Osteocyte (in vitro differentiated cells): ENCODE data around the gene CNNM2. TPM values are rescaled to one million over a fixed set of nuclear protein-coding genes. Genes with fewer than 3 reads are reported as not detected.

Experiments
- DNase-seq: peaks from one replicate; pipeline ENCODE4 v3.0.0; 2021; ENCODE audit warnings: mixed read lengths; ENCODE audit not compliant: unreplicated experiment; ENCODE audit errors: extremely low spot score
- H3K27ac Mint-ChIP-seq: one replicate; pipeline ENCODE4 v1.8.0; 2021; ENCODE audit warnings: mild to moderate bottlenecking, mixed read lengths; ENCODE audit not compliant: unreplicated experiment
- H3K27me3 Mint-ChIP-seq: one replicate; pipeline ENCODE4 v1.8.0; 2021; ENCODE audit warnings: mixed read lengths; ENCODE audit not compliant: unreplicated experiment
- H3K36me3 Mint-ChIP-seq: one replicate; pipeline ENCODE4 v1.8.0; 2021; ENCODE audit warnings: mixed read lengths; ENCODE audit not compliant: unreplicated experiment
- H3K4me1 Mint-ChIP-seq: one replicate; pipeline ENCODE4 v1.8.0; 2021; ENCODE audit warnings: mixed read lengths; ENCODE audit not compliant: unreplicated experiment
- H3K4me3 Mint-ChIP-seq: one replicate; pipeline ENCODE4 v1.8.0; 2021; ENCODE audit warnings: mild to moderate bottlenecking, moderate library complexity, mixed read lengths; ENCODE audit not compliant: unreplicated experiment
- H3K9me3 Mint-ChIP-seq: one replicate; pipeline ENCODE4 v1.8.0; 2021; ENCODE audit warnings: mixed read lengths; ENCODE audit not compliant: unreplicated experiment
- total RNA-seq: library from RNA; stranded (reverse); gene quantifications from 2 replicates; pipeline ENCODE4 v1.2.1, GENCODE V29; 2021
- TF ChIP-seq, protein P1 (sequence below): fragments of 200-600 bp; sonication (generic); IDR thresholded peaks from 2 replicates; pipeline ENCODE4 v1.5.0; 2021; ENCODE audit warnings: antibody characterized with exemption, mild to moderate bottlenecking, moderate library complexity

The CNNM2 gene
- total RNA-seq, 1 donor from 2014 or later, result 11.7 TPM

- no peak overlapping the region for H3K4me3 Mint-ChIP-seq
- H3K27me3 Mint-ChIP-seq, result no peaks in the 10 kb centered on the region
- H3K9me3 Mint-ChIP-seq, result no peaks in the 10 kb centered on the region
- no peak overlapping the region for H3K27ac Mint-ChIP-seq
- H3K36me3 Mint-ChIP-seq, result peaks cover 37% of the 10 kb centered on the region
- no peak for DNase-seq
- TF ChIP-seq, protein P1, sequence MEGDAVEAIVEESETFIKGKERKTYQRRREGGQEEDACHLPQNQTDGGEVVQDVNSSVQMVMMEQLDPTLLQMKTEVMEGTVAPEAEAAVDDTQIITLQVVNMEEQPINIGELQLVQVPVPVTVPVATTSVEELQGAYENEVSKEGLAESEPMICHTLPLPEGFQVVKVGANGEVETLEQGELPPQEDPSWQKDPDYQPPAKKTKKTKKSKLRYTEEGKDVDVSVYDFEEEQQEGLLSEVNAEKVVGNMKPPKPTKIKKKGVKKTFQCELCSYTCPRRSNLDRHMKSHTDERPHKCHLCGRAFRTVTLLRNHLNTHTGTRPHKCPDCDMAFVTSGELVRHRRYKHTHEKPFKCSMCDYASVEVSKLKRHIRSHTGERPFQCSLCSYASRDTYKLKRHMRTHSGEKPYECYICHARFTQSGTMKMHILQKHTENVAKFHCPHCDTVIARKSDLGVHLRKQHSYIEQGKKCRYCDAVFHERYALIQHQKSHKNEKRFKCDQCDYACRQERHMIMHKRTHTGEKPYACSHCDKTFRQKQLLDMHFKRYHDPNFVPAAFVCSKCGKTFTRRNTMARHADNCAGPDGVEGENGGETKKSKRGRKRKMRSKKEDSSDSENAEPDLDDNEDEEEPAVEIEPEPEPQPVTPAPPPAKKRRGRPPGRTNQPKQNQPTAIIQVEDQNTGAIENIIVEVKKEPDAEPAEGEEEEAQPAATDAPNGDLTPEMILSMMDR, result no peak
- no peaks in the 10 kb centered on the region for H3K4me1 Mint-ChIP-seq
Observed at GRCh38 chr10:103104721-103105120, 186.6 kb downstream of the CNNM2 start.

DNA sequence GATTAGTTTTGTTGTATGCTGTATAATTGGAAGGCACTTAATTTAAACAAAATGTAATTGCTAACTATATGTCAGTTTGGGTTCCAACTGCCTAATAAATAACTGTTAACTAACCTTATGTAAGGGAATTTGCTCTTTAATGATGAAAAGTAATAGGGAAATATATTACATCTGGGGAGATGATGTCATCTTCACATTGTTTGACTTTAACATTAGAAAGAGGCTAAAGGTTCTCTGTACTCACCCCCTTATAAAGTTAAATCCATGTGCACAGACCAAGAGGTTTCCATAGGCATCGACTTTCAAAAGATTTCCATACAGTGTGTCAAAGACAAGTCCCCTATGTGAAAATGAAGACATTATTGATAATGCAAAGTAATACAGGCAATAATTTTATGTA lies 187.4 kb downstream of the CNNM2 start:
- H3K4me1 Mint-ChIP-seq, result peaks cover under 1% of the 10 kb centered on the region
- H3K27ac Mint-ChIP-seq, result no peak overlapping the region
- no peaks in the 10 kb centered on the region for H3K27me3 Mint-ChIP-seq
- H3K4me3 Mint-ChIP-seq, result no peak overlapping the region
- TF ChIP-seq, protein P1, result no peak
- no peaks in the 10 kb centered on the region for H3K9me3 Mint-ChIP-seq
- no peak for DNase-seq
- H3K36me3 Mint-ChIP-seq, result peaks cover 36% of the 10 kb centered on the region

DNA sequence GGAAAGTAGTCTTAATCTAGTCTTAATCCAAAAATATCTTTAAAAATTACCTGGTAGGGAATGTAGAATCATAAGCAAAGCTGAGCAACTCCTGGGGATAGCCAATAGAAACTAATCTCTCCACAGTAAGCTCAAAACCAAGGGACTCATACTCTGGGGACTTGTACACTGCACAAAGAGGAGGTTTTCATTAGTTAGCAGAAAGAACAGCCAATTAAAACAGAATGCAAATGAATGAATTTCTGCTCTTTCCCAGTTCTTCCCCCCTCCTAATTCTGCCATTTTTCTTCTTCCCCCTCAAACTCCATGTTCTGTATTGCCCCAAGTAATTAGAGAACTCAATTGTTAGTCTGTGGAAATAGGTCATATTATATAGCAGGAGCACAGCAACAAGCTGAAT lies 188.4 kb downstream of the CNNM2 start:
- TF ChIP-seq, protein P1, result no peak
- Mint-ChIP-seq H3K4me3 (no peak overlapping the region), H3K4me1 (peaks cover 10% of the 10 kb centered on the region), H3K27me3 (no peaks in the 10 kb centered on the region), H3K27ac (no peak overlapping the region), H3K36me3 (peaks cover 34% of the 10 kb centered on the region), H3K9me3 (no peaks in the 10 kb centered on the region)
- DNase-seq, result no peak

- no peak for DNase-seq
- TF ChIP-seq, protein P1, result no peak
- Mint-ChIP-seq H3K9me3 (no peaks in the 10 kb centered on the region), H3K4me1 (peaks cover 20% of the 10 kb centered on the region), H3K27ac (no peak overlapping the region), H3K36me3 (peaks cover 21% of the 10 kb centered on the region), H3K27me3 (no peaks in the 10 kb centered on the region), H3K4me3 (no peak overlapping the region)
Observed at GRCh38 chr10:103109821-103110220, 191.7 kb downstream of the CNNM2 start.

DNA sequence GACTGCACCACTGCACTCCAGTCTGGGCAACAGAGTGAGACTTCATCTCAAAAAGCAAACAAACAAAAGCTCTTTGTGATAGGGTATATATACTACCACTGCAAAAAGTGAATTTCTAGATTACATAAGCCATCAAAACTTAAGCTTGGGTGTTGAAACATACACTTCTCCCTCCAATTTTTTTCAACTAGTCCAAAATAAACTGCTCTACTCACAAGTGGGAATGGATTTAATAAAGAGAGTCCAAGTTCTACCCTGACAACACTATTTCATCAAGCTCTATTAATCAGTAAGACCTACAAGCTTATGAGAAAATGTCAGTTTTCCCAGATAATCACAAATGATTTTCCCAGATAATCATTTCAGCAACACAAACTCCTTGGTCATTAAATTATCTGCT lies 192.3 kb downstream of the CNNM2 start:
- H3K36me3 Mint-ChIP-seq, result peaks cover 23% of the 10 kb centered on the region
- no peak overlapping the region for H3K4me3 Mint-ChIP-seq
- no peak overlapping the region for H3K27ac Mint-ChIP-seq
- TF ChIP-seq, protein P1, result no peak
- no peak for DNase-seq
- H3K4me1 Mint-ChIP-seq, result peaks cover 20% of the 10 kb centered on the region
- H3K9me3 Mint-ChIP-seq, result no peaks in the 10 kb centered on the region
- H3K27me3 Mint-ChIP-seq, result no peaks in the 10 kb centered on the region
